ENCODE data around the gene BAZ2B. TPM values are rescaled to one million over a fixed set of nuclear protein-coding genes. Genes with fewer than 3 reads are reported as not detected.
"Not testable (repeated sequence)": the region's sequence is repeated elsewhere in the genome, so short reads cannot be mapped to it uniquely, and the experiment has no call there.

BAZ2B gene
- total and polyA plus RNA-seq, 4 donors, result 18.3 to 266 (median 39.5) TPM

DNA sequence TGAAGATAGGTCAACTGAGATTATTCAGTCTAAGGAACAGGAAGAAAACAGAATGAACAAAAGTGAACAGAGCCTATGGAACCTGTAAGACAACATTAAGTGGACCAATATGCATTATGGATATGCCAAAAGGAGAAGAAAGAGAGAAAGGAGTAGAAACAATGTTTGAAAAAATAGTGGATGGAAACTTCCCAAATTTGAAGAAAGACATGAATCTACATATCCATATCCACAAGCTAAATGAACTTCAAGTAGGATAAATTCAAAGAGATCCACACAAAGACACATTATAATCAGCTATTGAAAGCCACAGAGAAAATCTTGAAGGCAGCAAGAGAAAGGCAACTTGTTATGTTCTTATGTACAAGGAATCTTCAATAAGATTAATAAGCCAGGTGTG lies 74.2 kb downstream of the BAZ2B start:
- H3K9ac ChIP-seq (ENCODE audit: insufficient read depth in 1 of 2, low read length in 2 of 2), result no peak overlapping the region
- no peaks in the 10 kb centered on the region for H3K27me3 ChIP-seq (ENCODE audit: control insufficient read depth in 3 of 3, insufficient read depth in 3 of 3, low read length in 2 of 3)
- ATAC-seq (ENCODE audit: insufficient read depth, low FRiP score), result no peak
- no peak overlapping the region for H3K27ac ChIP-seq (ENCODE audit: low read depth in 1 of 2, low read length in 1 of 2)
- no peak for DNase-seq
- H3K4me1 ChIP-seq (ENCODE audit: control insufficient read depth in 5 of 5, insufficient read depth in 5 of 5, low read length in 5 of 5), result peaks cover 0 to 1% (median 0%) of the 10 kb centered on the region in 5 donors
- H3K4me3 ChIP-seq, result no peak overlapping the region
- peaks cover 0 to 11% (median 1%) of the 10 kb centered on the region in 4 donors for H3K9me3 ChIP-seq (ENCODE audit: control insufficient read depth in 4 of 4, insufficient read depth in 3 of 4, low read length in 3 of 4)
- peaks cover 3 to 20% (median 9%) of the 10 kb centered on the region in 4 donors for H3K36me3 ChIP-seq (ENCODE audit: control insufficient read depth in 4 of 4, insufficient read depth in 4 of 4, low read length in 4 of 4)
- no peak for TF ChIP-seq CTCF (IDR thresholded peaks at IDR 0.05; ENCODE audit: control extremely low read depth, extremely low read depth)

GRCh38 chr2:159539701-159540100 lies 76.6 kb downstream of the BAZ2B start:
- 50 to 85% methylated on average over 1 of the region's 1 CpG for WGBS, 2 donors
- Histone ChIP-seq H3K36me3 (ENCODE audit: control insufficient read depth in 4 of 4, insufficient read depth in 4 of 4, low read length in 4 of 4) (peaks cover 1 to 20% (median 9%) of the 10 kb centered on the region in 4 donors), H3K4me3 (no peak overlapping the region), H3K4me1 (ENCODE audit: control insufficient read depth in 5 of 5, insufficient read depth in 5 of 5, low read length in 5 of 5) (peaks cover 0 to 1% (median 0%) of the 10 kb centered on the region in 5 donors), H3K27ac (ENCODE audit: low read depth in 1 of 2, low read length in 1 of 2) (no peak overlapping the region), H3K27me3 (ENCODE audit: control insufficient read depth in 3 of 3, insufficient read depth in 3 of 3, low read length in 2 of 3) (no peaks in the 10 kb centered on the region), H3K9me3 (ENCODE audit: control insufficient read depth in 4 of 4, insufficient read depth in 3 of 4, low read length in 3 of 4) (peaks cover 0 to 11% (median 1%) of the 10 kb centered on the region in 4 donors), H3K9ac (ENCODE audit: insufficient read depth in 1 of 2, low read length in 2 of 2) (no peak overlapping the region)
- TF ChIP-seq CTCF (IDR thresholded peaks at IDR 0.05; ENCODE audit: control extremely low read depth, extremely low read depth), result no peak
- ATAC-seq (ENCODE audit: insufficient read depth, low FRiP score) (no peak), DNase-seq (no peak)

GRCh38 chr2:159538801-159539200 lies 77.5 kb downstream of the BAZ2B start:
- Histone ChIP-seq H3K4me3 (no peak overlapping the region), H3K27ac (ENCODE audit: low read depth in 1 of 2, low read length in 1 of 2) (no peak overlapping the region), H3K36me3 (ENCODE audit: control insufficient read depth in 4 of 4, insufficient read depth in 4 of 4, low read length in 4 of 4) (peaks cover 1 to 20% (median 9%) of the 10 kb centered on the region in 4 donors), H3K27me3 (ENCODE audit: control insufficient read depth in 3 of 3, insufficient read depth in 3 of 3, low read length in 2 of 3) (no peaks in the 10 kb centered on the region), H3K4me1 (ENCODE audit: control insufficient read depth in 5 of 5, insufficient read depth in 5 of 5, low read length in 5 of 5) (peaks cover 0 to 1% (median 0%) of the 10 kb centered on the region in 5 donors), H3K9me3 (ENCODE audit: control insufficient read depth in 4 of 4, insufficient read depth in 3 of 4, low read length in 3 of 4) (peaks cover 0 to 11% (median 1%) of the 10 kb centered on the region in 4 donors), H3K9ac (ENCODE audit: insufficient read depth in 1 of 2, low read length in 2 of 2) (no peak overlapping the region)
- no peak for ATAC-seq (ENCODE audit: insufficient read depth, low FRiP score)
- WGBS, 2 donors, result 96% methylated on average over 3 of the region's 3 CpGs
- TF ChIP-seq CTCF (IDR thresholded peaks at IDR 0.05; ENCODE audit: control extremely low read depth, extremely low read depth), result no peak
- no peak for DNase-seq

DNA sequence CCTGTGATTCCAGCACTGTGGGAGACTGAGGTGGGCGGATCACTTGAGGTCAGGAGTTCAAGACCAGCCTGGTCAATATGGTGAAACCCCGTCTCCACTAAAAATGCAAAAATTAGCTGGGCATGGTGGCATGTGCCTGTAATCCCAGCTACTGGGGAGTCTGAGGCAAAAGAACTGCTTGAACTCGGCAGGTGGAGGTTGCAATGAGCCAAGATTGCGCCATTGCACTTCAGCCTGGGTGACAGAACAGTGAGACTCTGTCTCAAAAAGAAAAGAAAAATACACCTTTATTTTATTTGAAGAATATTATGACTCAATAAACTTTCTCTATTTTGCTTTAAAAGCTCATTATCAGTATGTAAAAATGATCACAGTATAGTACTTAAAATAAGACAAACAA lies 81.1 kb downstream of the BAZ2B start:
- H3K36me3 ChIP-seq (ENCODE audit: control insufficient read depth in 4 of 4, insufficient read depth in 4 of 4, low read length in 4 of 4); H3K27ac ChIP-seq (ENCODE audit: low read depth in 1 of 2, low read length in 1 of 2); H3K9ac ChIP-seq (ENCODE audit: insufficient read depth in 1 of 2, low read length in 2 of 2): not testable (repeated sequence)

More for the DNA sequence above, 81.1 kb downstream of the BAZ2B start:
- H3K4me1 ChIP-seq (ENCODE audit: control insufficient read depth in 5 of 5, insufficient read depth in 5 of 5, low read length in 5 of 5); H3K9me3 ChIP-seq (ENCODE audit: control insufficient read depth in 4 of 4, insufficient read depth in 3 of 4, low read length in 3 of 4); H3K27me3 ChIP-seq (ENCODE audit: control insufficient read depth in 3 of 3, insufficient read depth in 3 of 3, low read length in 2 of 3); ATAC-seq (ENCODE audit: insufficient read depth, low FRiP score); H3K4me3 ChIP-seq; DNase-seq: not testable (repeated sequence)
- 80 to 92% methylated on average over 4 of the region's 4 CpGs for WGBS, 2 donors
